PC-3 (cell line): ENCODE measurements around the gene TBC1D2B. TPM values are rescaled to one million over a fixed set of nuclear protein-coding genes. Genes with fewer than 3 reads are reported as not detected.

Source experiments
- ATAC-seq: fragments of 200-7000 bp; cut with Tn5 transposase; 2 replicates; pipeline ENCODE4 v1.9.1; 2020; ENCODE audit warnings: mild to moderate bottlenecking, moderate library complexity
- BruUV-seq: library from RNA; stranded (reverse); fragments of 400-500 nt; replicated peaks from 2 replicates; lab custom pipeline; 2021; lab: Mats Ljungman, UMichigan
- CTCF ChIA-PET: fragments of 300-600 bp; sonication (Branson Sonifier 250); formaldehyde crosslinking; loops from one replicate; lab custom pipeline; 2022; ENCODE audit warnings: antibody characterized with exemption; lab: Charles Lee
- POLR2A ChIA-PET: fragments of 300-600 bp; sonication (Branson Sonifier 250); formaldehyde crosslinking; loops from one replicate; lab custom pipeline; 2022; ENCODE audit warnings: antibody characterized with exemption; ENCODE audit not compliant: unreplicated experiment; lab: Charles Lee
- DNase-seq: peaks from one replicate; pipeline ENCODE4 v3.0.0-alpha.2; 2015
- H2AFZ ChIP-seq: fragments of 300-600 bp; sonication (generic); 2 replicates; pipeline ENCODE4 v1.6.0; 2016; ENCODE audit warnings: antibody characterized with exemption, low read length
- H3F3A ChIP-seq: fragments of 300-600 bp; sonication (generic); one replicate; pipeline ENCODE4 v1.6.0; 2017; ENCODE audit warnings: antibody characterized with exemption, low read length, control low read depth, mild to moderate bottlenecking; ENCODE audit not compliant: unreplicated experiment
- H3K27ac ChIP-seq: fragments of 300-600 bp; sonication (generic); 2 replicates; pipeline ENCODE4 v1.5.1; 2016; ENCODE audit warnings: mild to moderate bottlenecking, low read length
- H3K27me3 ChIP-seq: fragments of 300-600 bp; sonication (generic); 2 replicates; pipeline ENCODE4 v1.6.1; 2016; ENCODE audit warnings: low read length, mixed read lengths
- H3K36me3 ChIP-seq: fragments of 300-600 bp; sonication (generic); 2 replicates; pipeline ENCODE4 v1.6.1; 2016; ENCODE audit warnings: low read depth, mixed run types, low read length, mixed read lengths
- H3K4me1 ChIP-seq: fragments of 300-600 bp; sonication (generic); 2 replicates; pipeline ENCODE4 v1.5.1; 2016; ENCODE audit warnings: low read length; ENCODE audit not compliant: insufficient read depth
- H3K4me2 ChIP-seq: fragments of 300-600 bp; sonication (generic); 2 replicates; pipeline ENCODE4 v1.6.0; 2016; ENCODE audit warnings: low read length
- H3K4me3 ChIP-seq: fragments of 300-600 bp; sonication (generic); 2 replicates; pipeline ENCODE4 v1.5.1; 2016; ENCODE audit warnings: mild to moderate bottlenecking, low read length, mixed read lengths
- H3K79me2 ChIP-seq: fragments of 300-600 bp; sonication (generic); 2 replicates; pipeline ENCODE4 v1.6.1; 2017; ENCODE audit warnings: low read length, mixed read lengths
- H3K9ac ChIP-seq: fragments of 300-600 bp; sonication (generic); 2 replicates; pipeline ENCODE4 v1.6.0; 2016; ENCODE audit warnings: mild to moderate bottlenecking, low read length
- H3K9me2 ChIP-seq: fragments of 300-600 bp; sonication (generic); replicated peaks from 2 replicates; pipeline ENCODE4 v1.6.1; 2016; ENCODE audit warnings: mixed run types, low read length, mixed read lengths
- H3K9me3 ChIP-seq: fragments of 300-600 bp; sonication (generic); 2 replicates; pipeline ENCODE4 v1.6.1; 2016; ENCODE audit warnings: low read length, mixed read lengths
- H4K20me1 ChIP-seq: fragments of 300-600 bp; sonication (generic); 2 replicates; pipeline ENCODE4 v1.6.1; 2016; ENCODE audit warnings: low read length, mixed read lengths
- EZH2 ChIP-seq: fragments of 300-600 bp; sonication (generic); IDR thresholded peaks from one replicate; pipeline ENCODE4 v1.6.1; 2017; ENCODE audit warnings: antibody characterized with exemption, mild to moderate bottlenecking, low read length; ENCODE audit not compliant: unreplicated experiment
- EZH2phosphoT487 ChIP-seq: fragments of 300-600 bp; sonication (generic); IDR thresholded peaks from 2 replicates; pipeline ENCODE4 v1.6.1; 2018; ENCODE audit warnings: mild to moderate bottlenecking, antibody characterized with exemption, low read length, borderline replicate concordance
- intact Hi-C: fragments of 100-400 bp; cut with micrococcal nuclease; formaldehyde crosslinking; loops from 2 replicates; pipeline ENCODE4 v1.9.0; 2023
- total RNA-seq: library from RNA; depleted of rRNA; stranded (reverse); fragments of >200 nt; gene quantifications from 2 replicates; pipeline ENCODE4 v1.2.3, GENCODE V29; 2014
- TF ChIP-seq, protein P1 (sequence below): fragments of 300-600 bp; sonication (generic); conservative IDR thresholded peaks from 2 replicates; pipeline ENCODE4 v1.5.1; 2017; ENCODE audit warnings: antibody characterized with exemption, low read depth, mild to moderate bottlenecking, low read length

The TBC1D2B gene
- total RNA-seq, 1 experiment from 2014 or later: 19.0 TPM

DNA sequence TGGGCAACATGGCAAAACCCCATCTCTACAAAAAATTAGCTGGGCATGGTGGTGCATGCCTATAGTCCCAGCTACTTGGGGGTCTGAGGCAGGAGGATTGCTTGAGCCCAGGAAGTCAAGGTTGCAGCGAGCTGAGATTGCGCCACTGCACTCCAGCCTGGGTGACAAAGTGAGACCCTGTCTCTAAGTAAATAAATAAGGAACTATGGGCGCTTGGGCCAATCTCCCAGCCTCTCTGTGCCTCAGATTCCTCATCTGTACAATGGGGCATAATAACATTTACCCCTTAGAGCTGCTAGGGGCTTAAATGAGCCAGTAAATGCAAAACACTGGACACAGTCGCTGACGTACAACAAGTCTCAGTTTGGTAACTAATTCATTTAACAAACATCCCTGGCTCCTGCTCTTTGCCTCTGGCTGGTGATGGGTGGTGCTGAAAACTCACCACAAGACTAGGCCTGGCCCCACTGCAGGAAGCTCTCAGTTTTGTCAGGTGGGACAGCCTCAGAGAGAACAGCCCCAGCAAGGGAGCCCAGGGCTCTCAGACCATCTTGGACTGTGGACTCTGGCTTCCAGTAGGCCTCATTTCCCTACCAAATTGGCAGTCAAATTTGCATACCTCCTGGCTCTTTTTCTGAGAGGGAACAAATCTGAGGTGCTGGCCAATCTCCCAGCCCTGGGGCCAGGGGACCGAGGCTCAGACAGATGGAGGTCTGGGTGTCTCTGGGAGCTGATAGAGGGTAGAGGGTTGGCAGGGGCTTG lies 6.4 kb upstream of the TBC1D2B start:
- no peaks in the 10 kb centered on the region for H3K9me3 ChIP-seq
- H3K9ac ChIP-seq: no peak overlapping the region
- no peaks in the 10 kb centered on the region for H3F3A ChIP-seq
- TF ChIP-seq, protein P1, sequence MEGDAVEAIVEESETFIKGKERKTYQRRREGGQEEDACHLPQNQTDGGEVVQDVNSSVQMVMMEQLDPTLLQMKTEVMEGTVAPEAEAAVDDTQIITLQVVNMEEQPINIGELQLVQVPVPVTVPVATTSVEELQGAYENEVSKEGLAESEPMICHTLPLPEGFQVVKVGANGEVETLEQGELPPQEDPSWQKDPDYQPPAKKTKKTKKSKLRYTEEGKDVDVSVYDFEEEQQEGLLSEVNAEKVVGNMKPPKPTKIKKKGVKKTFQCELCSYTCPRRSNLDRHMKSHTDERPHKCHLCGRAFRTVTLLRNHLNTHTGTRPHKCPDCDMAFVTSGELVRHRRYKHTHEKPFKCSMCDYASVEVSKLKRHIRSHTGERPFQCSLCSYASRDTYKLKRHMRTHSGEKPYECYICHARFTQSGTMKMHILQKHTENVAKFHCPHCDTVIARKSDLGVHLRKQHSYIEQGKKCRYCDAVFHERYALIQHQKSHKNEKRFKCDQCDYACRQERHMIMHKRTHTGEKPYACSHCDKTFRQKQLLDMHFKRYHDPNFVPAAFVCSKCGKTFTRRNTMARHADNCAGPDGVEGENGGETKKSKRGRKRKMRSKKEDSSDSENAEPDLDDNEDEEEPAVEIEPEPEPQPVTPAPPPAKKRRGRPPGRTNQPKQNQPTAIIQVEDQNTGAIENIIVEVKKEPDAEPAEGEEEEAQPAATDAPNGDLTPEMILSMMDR: no peak
- TF ChIP-seq EZH2: no peak
- TF ChIP-seq EZH2phosphoT487: no peak
- POLR2A ChIA-PET: no interaction called here
- no peaks in the 10 kb centered on the region for H3K79me2 ChIP-seq
- no peak for DNase-seq
- no peak overlapping the region for H3K27ac ChIP-seq
- CTCF ChIA-PET: no interaction called here
- no TSS peak for BruUV-seq
- H2AFZ ChIP-seq: no peak overlapping the region
- H3K4me3 ChIP-seq: no peak overlapping the region
- no peaks in the 10 kb centered on the region for H4K20me1 ChIP-seq
- H3K36me3 ChIP-seq: no peaks in the 10 kb centered on the region
- no peaks in the 10 kb centered on the region for H3K9me2 ChIP-seq
- no peaks in the 10 kb centered on the region for H3K4me1 ChIP-seq
- no peak for ATAC-seq
- intact Hi-C loops: no loop called here
- no peaks in the 10 kb centered on the region for H3K27me3 ChIP-seq
- no peak overlapping the region for H3K4me2 ChIP-seq

GRCh38 chr15:78083186-78083585 lies 5.7 kb upstream of the TBC1D2B start:
- TF ChIP-seq, protein P1: no peak
- TF ChIP-seq EZH2phosphoT487: no peak
- TF ChIP-seq EZH2: no peak
- POLR2A ChIA-PET: no interaction called here

GRCh38 chr15:78082743-78083110 lies 5.2 kb upstream of the TBC1D2B start:
- H3K4me3 ChIP-seq: no peak overlapping the region
- no peak overlapping the region for H3K27ac ChIP-seq
- no peaks in the 10 kb centered on the region for H3K9me3 ChIP-seq
- POLR2A ChIA-PET: no interaction called here
- H3K4me2 ChIP-seq: no peak overlapping the region
- no peaks in the 10 kb centered on the region for H3K79me2 ChIP-seq
- BruUV-seq: no TSS peak
- no peaks in the 10 kb centered on the region for H3K27me3 ChIP-seq
- H3K9me2 ChIP-seq: no peaks in the 10 kb centered on the region
- H4K20me1 ChIP-seq: no peaks in the 10 kb centered on the region
- CTCF ChIA-PET: no interaction called here
- no peak overlapping the region for H2AFZ ChIP-seq
- no peaks in the 10 kb centered on the region for H3F3A ChIP-seq
- intact Hi-C loops: no loop called here
- ATAC-seq (no peak), DNase-seq (no peak)
- no peaks in the 10 kb centered on the region for H3K4me1 ChIP-seq
- no peaks in the 10 kb centered on the region for H3K36me3 ChIP-seq
- TF ChIP-seq EZH2 (no peak), EZH2phosphoT487 (no peak)
- TF ChIP-seq, protein P1: no peak
- no peak overlapping the region for H3K9ac ChIP-seq

More at GRCh38 chr15:78083186-78083585, 5.7 kb upstream of the TBC1D2B start:
- no peak overlapping the region for H3K9ac ChIP-seq
- H3K4me2 ChIP-seq: no peak overlapping the region
- no peaks in the 10 kb centered on the region for H3K4me1 ChIP-seq
- intact Hi-C loops: no loop called here
- no peak overlapping the region for H2AFZ ChIP-seq
- no peaks in the 10 kb centered on the region for H3K79me2 ChIP-seq
- H3K9me3 ChIP-seq: no peaks in the 10 kb centered on the region
- DNase-seq (no peak), ATAC-seq (no peak)
- H3F3A ChIP-seq: no peaks in the 10 kb centered on the region
- H3K9me2 ChIP-seq: no peaks in the 10 kb centered on the region
- H3K27ac ChIP-seq: no peak overlapping the region
- H4K20me1 ChIP-seq: no peaks in the 10 kb centered on the region
- BruUV-seq: no TSS peak
- no peaks in the 10 kb centered on the region for H3K27me3 ChIP-seq
- H3K36me3 ChIP-seq: no peaks in the 10 kb centered on the region
- CTCF ChIA-PET: no interaction called here
- H3K4me3 ChIP-seq: no peak overlapping the region
